Activated CD4-positive, alpha-beta memory T cell treated with anti-CD3 and anti-CD28 coated beads, Interleukin-2, amount 10 ng/mL, durations not matched to agents 7 days and 5 days (primary cell): ENCODE results near the gene MRPL27. TPM values are rescaled to one million over a fixed set of nuclear protein-coding genes. Genes with fewer than 3 reads are reported as not detected.
A peak's percentile ranks its signal among the peaks of the same experiment; 100 is the strongest.

Source experiments
- CTCF ChIA-PET: fragments of 350-600 bp; sonication (Branson Sonifier 250); formaldehyde crosslinking; loops from one replicate; lab custom pipeline; 2021; ENCODE audit warnings: antibody characterized with exemption, inconsistent platforms; lab: Charles Lee
- POLR2A ChIA-PET: fragments of 350-600 bp; sonication (Branson Sonifier 250); formaldehyde crosslinking; loops from one replicate; lab custom pipeline; 2021; ENCODE audit warnings: antibody characterized with exemption; lab: Charles Lee
- DNase-seq: peaks from one replicate; pipeline ENCODE4 v3.0.0-alpha.2; 2020
- H3K27ac Mint-ChIP-seq: one replicate; pipeline ENCODE4 v1.8.0; 2021; ENCODE audit warnings: mild to moderate bottlenecking, mixed read lengths
- H3K27me3 Mint-ChIP-seq: one replicate; pipeline ENCODE4 v1.8.0; 2021; ENCODE audit warnings: mixed read lengths
- H3K36me3 Mint-ChIP-seq: one replicate; pipeline ENCODE4 v1.8.0; 2021; ENCODE audit warnings: low read depth, mixed read lengths
- H3K4me1 Mint-ChIP-seq: one replicate; pipeline ENCODE4 v1.8.0; 2021; ENCODE audit warnings: mixed read lengths
- H3K4me3 Mint-ChIP-seq: one replicate; pipeline ENCODE4 v1.8.0; 2021; ENCODE audit warnings: mild to moderate bottlenecking, mixed read lengths
- H3K9me3 Mint-ChIP-seq: one replicate; pipeline ENCODE4 v1.8.0; 2021; ENCODE audit warnings: mixed read lengths
- total RNA-seq, 2 experiments: library from RNA; stranded (reverse); gene quantifications; one replicate each; pipeline ENCODE4 v1.2.3, GENCODE V29; 2021

Gene MRPL27
- total RNA-seq, 2 experiments from 2014 or later, result 56.5 to 57.5 TPM

GRCh38 chr17:50381920-50382319, 8.9 kb upstream of the MRPL27 start:
- no peaks in the 10 kb centered on the region for H3K9me3 Mint-ChIP-seq

GRCh38 chr17:50381260-50381815, 8.4 kb upstream of the MRPL27 start:
- CTCF ChIA-PET, result interaction anchor here (2.0 to 3.9 kb wide), 2 partner anchors 15 to 19 kb away, joined by 8 to 16 read pairs; partner anchors contain the start of gene LRRC59
- Mint-ChIP-seq H3K4me3 (no peak overlapping the region), H3K4me1 (peaks cover 3% of the 10 kb centered on the region), H3K9me3 (no peaks in the 10 kb centered on the region), H3K27ac (no peak overlapping the region), H3K36me3 (peaks cover 81% of the 10 kb centered on the region), H3K27me3 (no peaks in the 10 kb centered on the region)
- DNase-seq, result no peak
- POLR2A ChIA-PET, result interaction anchor here (0.8 to 8.0 kb wide), 8 partner anchors 8 to 39 kb away, joined by 3 to 44 read pairs (median 3); partner anchors contain the start of genes EME1, LRRC59 and MRPL27

More at GRCh38 chr17:50381920-50382319, 8.9 kb upstream of the MRPL27 start:
- Mint-ChIP-seq H3K4me1 (peaks cover 3% of the 10 kb centered on the region), H3K4me3 (no peak overlapping the region), H3K27me3 (no peaks in the 10 kb centered on the region), H3K36me3 (peaks cover 84% of the 10 kb centered on the region), H3K27ac (no peak overlapping the region)
- CTCF ChIA-PET, result interaction anchor here (1.1 to 3.9 kb wide), 3 partner anchors 9 to 20 kb away, joined by 3 to 16 read pairs (median 8); partner anchors contain the start of gene LRRC59
- POLR2A ChIA-PET, result interaction anchor here (0.6 to 8.0 kb wide), 7 partner anchors 8 to 336 kb away, joined by 3 to 44 read pairs (median 3); partner anchors contain the start of genes EME1, LRRC59 and MRPL27
- no peak for DNase-seq

- Mint-ChIP-seq H3K27ac (no peak overlapping the region), H3K27me3 (no peaks in the 10 kb centered on the region), H3K4me3 (no peak overlapping the region), H3K36me3 (peaks cover 78% of the 10 kb centered on the region), H3K9me3 (no peaks in the 10 kb centered on the region), H3K4me1 (peaks cover 3% of the 10 kb centered on the region)
- DNase-seq, result no peak
- ChIA-PET POLR2A (interaction anchor here (0.8 to 8.0 kb wide), 10 partner anchors 8 to 40 kb away, joined by 3 to 44 read pairs (median 4); partner anchors contain the start of genes EME1, LRRC59 and MRPL27), CTCF (interaction anchor here (3.4 to 3.9 kb wide), 2 partner anchors 16 to 19 kb away, joined by 10 to 16 read pairs; partner anchors contain the start of gene LRRC59)
These were observed 7.6 kb upstream of the MRPL27 start for GRCh38 chr17:50380369-50381259.

GRCh38 chr17:50379351-50380132, 6.6 kb upstream of the MRPL27 start:
- Mint-ChIP-seq H3K36me3 (peaks cover 72% of the 10 kb centered on the region), H3K4me1 (peaks cover 6% of the 10 kb centered on the region), H3K4me3 (no peak overlapping the region), H3K27ac (no peak overlapping the region), H3K27me3 (no peaks in the 10 kb centered on the region), H3K9me3 (no peaks in the 10 kb centered on the region)
- ChIA-PET CTCF (interaction anchor here (3.4 to 3.9 kb wide), 2 partner anchors 17 to 18 kb away, joined by 10 to 16 read pairs; partner anchors contain the start of gene LRRC59), POLR2A (interaction anchor here (0.8 to 8.0 kb wide), 4 partner anchors 9 to 17 kb away, joined by 3 to 44 read pairs (median 4); partner anchors contain the start of gene LRRC59)
- no peak for DNase-seq

GRCh38 chr17:50375858-50376538, 3.0 kb upstream of the MRPL27 start:
- Mint-ChIP-seq H3K4me1 (peaks cover 33% of the 10 kb centered on the region), H3K4me3 (no peak overlapping the region), H3K36me3 (peaks cover 64% of the 10 kb centered on the region), H3K9me3 (no peaks in the 10 kb centered on the region), H3K27ac (no peak overlapping the region), H3K27me3 (no peaks in the 10 kb centered on the region)
- CTCF ChIA-PET, result no interaction called here
- DNase-seq, result no peak
- POLR2A ChIA-PET, result interaction anchor here (1.1 to 9.4 kb wide), 2 partner anchors 13 to 21 kb away, joined by 4 to 142 read pairs; partner anchors contain the start of gene LRRC59

GRCh38 chr17:50373705-50374104, 721 bp upstream of the MRPL27 start:
- H3K27ac Mint-ChIP-seq, result peak overlapping the region; percentile 97

GRCh38 chr17:50372222-50372757, 694 bp downstream of the MRPL27 start:
- ChIA-PET CTCF (interaction anchor here (0.8 to 4.4 kb wide), 7 partner anchors 10 to 278 kb away, joined by 3 to 40 read pairs (median 4); partner anchors contain the start of gene LRRC59), POLR2A (interaction anchor here (0.8 to 9.4 kb wide), 14 partner anchors 11 to 336 kb away, joined by 3 to 142 read pairs (median 8); partner anchors contain the start of genes ACSF2, ANKRD40, LRRC59 and XYLT2)
- DNase-seq, result no peak
- Mint-ChIP-seq H3K27ac (peak overlapping the region; percentile 97), H3K27me3 (no peaks in the 10 kb centered on the region), H3K4me1 (peaks cover 36% of the 10 kb centered on the region), H3K4me3 (peak overlapping the region; percentile 97), H3K9me3 (no peaks in the 10 kb centered on the region), H3K36me3 (peaks cover 67% of the 10 kb centered on the region)

More at GRCh38 chr17:50373705-50374104, 721 bp upstream of the MRPL27 start:
- Mint-ChIP-seq H3K36me3 (peaks cover 61% of the 10 kb centered on the region), H3K4me1 (peaks cover 39% of the 10 kb centered on the region), H3K9me3 (no peaks in the 10 kb centered on the region), H3K4me3 (peak overlapping the region; percentile 97), H3K27me3 (no peaks in the 10 kb centered on the region)
- POLR2A ChIA-PET, result interaction anchor here (0.7 to 9.4 kb wide), 13 partner anchors 9 to 335 kb away, joined by 3 to 142 read pairs (median 10); partner anchors contain the start of genes ACSF2, ANKRD40, LRRC59 and XYLT2
- no peak for DNase-seq
- CTCF ChIA-PET, result interaction anchor here (0.9 to 4.4 kb wide), 4 partner anchors 12 to 106 kb away, joined by 3 to 40 read pairs (median 12); partner anchors contain the start of gene LRRC59

- peaks cover 36% of the 10 kb centered on the region for H3K4me1 Mint-ChIP-seq
- H3K4me3 Mint-ChIP-seq, result peak overlapping the region; percentile 97
- POLR2A ChIA-PET, result interaction anchor here (0.8 to 9.4 kb wide), 8 partner anchors 10 to 108 kb away, joined by 3 to 142 read pairs (median 24); partner anchors contain the start of genes ACSF2, LRRC59 and XYLT2
- H3K27ac Mint-ChIP-seq, result peak overlapping the region; percentile 97
- peaks cover 68% of the 10 kb centered on the region for H3K36me3 Mint-ChIP-seq
- CTCF ChIA-PET, result interaction anchor here (0.8 to 4.4 kb wide), 5 partner anchors 10 to 277 kb away, joined by 3 to 40 read pairs (median 4); partner anchors contain the start of gene LRRC59
- H3K27me3 Mint-ChIP-seq, result no peaks in the 10 kb centered on the region
- H3K9me3 Mint-ChIP-seq, result no peaks in the 10 kb centered on the region
- no peak for DNase-seq
These were observed 1.5 kb downstream of the MRPL27 start for GRCh38 chr17:50371526-50371925.

- no peak overlapping the region for H3K27ac Mint-ChIP-seq
- CTCF ChIA-PET, result interaction anchor here (1.8 to 2.5 kb wide), 2 partner anchors 8 to 27 kb away, joined by 11 to 28 read pairs; partner anchors contain the start of gene LRRC59
- H3K4me3 Mint-ChIP-seq, result no peak overlapping the region
- no peaks in the 10 kb centered on the region for H3K9me3 Mint-ChIP-seq
- no peaks in the 10 kb centered on the region for H3K27me3 Mint-ChIP-seq
- H3K4me1 Mint-ChIP-seq, result peaks cover 35% of the 10 kb centered on the region
- no peak for DNase-seq
- H3K36me3 Mint-ChIP-seq, result peaks cover 69% of the 10 kb centered on the region
- POLR2A ChIA-PET, result interaction anchor here (1.2 to 9.4 kb wide), 3 partner anchors 9 to 51 kb away, joined by 3 to 142 read pairs (median 78); partner anchors contain the start of gene LRRC59
These were observed 2.9 kb downstream of the MRPL27 start for GRCh38 chr17:50370052-50370451.

- H3K4me3 Mint-ChIP-seq, result no peak overlapping the region
- CTCF ChIA-PET, result no interaction called here
- no peak for DNase-seq
- H3K27me3 Mint-ChIP-seq, result no peaks in the 10 kb centered on the region
- POLR2A ChIA-PET, result interaction anchor here (1.2 to 9.4 kb wide), 2 partner anchors 21 to 30 kb away, joined by 5 to 142 read pairs; partner anchors contain the start of genes LRRC59 and XYLT2
- no peak overlapping the region for H3K27ac Mint-ChIP-seq
- peaks cover 55% of the 10 kb centered on the region for H3K36me3 Mint-ChIP-seq
- no peaks in the 10 kb centered on the region for H3K9me3 Mint-ChIP-seq
- peaks cover 18% of the 10 kb centered on the region for H3K4me1 Mint-ChIP-seq
These were observed 5.6 kb downstream of the MRPL27 start for GRCh38 chr17:50367401-50367800.
